Ovary (tissue), 3 donors: ENCODE results near the gene SGCD.

ENCODE experiments used
- EP300 ChIP-seq: sonication (generic); formaldehyde crosslinking; IDR thresholded peaks from one replicate; pipeline ENCODE4 v1.6.1; 2017; ENCODE audit warnings: antibody characterized with exemption
- POLR2A ChIP-seq: fragments of 450-650 bp; IDR thresholded peaks from one replicate; pipeline ENCODE4 v1.6.1; 2017; ENCODE audit warnings: antibody characterized with exemption, mild to moderate bottlenecking, moderate library complexity
- TF ChIP-seq, protein P1 (sequence below), 3 donors: fragments of 450-650 bp in 2 of 3; fragments of 200-600 bp in 1 of 3; IDR thresholded peaks; one replicate each; pipeline versions ENCODE4 v1.5.1 to v1.8.0; 2016 to 2022; ENCODE audit warnings: antibody characterized with exemption in 3 of 3, mild to moderate bottlenecking in 1 of 3
- donor health status: DM: no; HTN: no; CAD: no.

DNA sequence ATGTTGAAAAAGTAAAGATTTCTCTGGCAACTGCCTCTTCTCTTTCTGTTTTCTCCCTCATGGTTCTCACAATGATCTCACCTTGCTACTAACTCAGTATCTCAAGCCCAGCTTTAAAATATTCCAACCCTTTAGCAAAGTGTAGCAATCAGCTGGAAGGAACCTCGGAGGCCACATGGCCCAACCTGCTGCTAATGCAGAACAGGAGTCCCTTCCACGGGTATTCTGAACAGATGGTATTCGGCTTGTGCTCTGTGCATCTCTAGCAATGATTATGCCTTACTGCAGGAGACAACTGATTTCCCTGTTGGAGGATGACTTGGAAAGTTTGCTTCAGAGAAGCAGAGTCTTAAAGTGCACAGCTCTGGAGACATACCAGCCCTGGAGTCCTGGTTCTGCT, 371.4 kb downstream of the SGCD start:
- TF ChIP-seq EP300 (no peak), POLR2A (no peak)
- TF ChIP-seq, protein P1, sequence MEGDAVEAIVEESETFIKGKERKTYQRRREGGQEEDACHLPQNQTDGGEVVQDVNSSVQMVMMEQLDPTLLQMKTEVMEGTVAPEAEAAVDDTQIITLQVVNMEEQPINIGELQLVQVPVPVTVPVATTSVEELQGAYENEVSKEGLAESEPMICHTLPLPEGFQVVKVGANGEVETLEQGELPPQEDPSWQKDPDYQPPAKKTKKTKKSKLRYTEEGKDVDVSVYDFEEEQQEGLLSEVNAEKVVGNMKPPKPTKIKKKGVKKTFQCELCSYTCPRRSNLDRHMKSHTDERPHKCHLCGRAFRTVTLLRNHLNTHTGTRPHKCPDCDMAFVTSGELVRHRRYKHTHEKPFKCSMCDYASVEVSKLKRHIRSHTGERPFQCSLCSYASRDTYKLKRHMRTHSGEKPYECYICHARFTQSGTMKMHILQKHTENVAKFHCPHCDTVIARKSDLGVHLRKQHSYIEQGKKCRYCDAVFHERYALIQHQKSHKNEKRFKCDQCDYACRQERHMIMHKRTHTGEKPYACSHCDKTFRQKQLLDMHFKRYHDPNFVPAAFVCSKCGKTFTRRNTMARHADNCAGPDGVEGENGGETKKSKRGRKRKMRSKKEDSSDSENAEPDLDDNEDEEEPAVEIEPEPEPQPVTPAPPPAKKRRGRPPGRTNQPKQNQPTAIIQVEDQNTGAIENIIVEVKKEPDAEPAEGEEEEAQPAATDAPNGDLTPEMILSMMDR (IDR thresholded peaks at IDR 0.05), result no peak
